T follicular helper cell (primary cell): ENCODE data around the gene THBS3.
A peak's percentile ranks its signal among the peaks of the same experiment; 100 is the strongest.
"Not testable (repeated sequence)": the region's sequence is repeated elsewhere in the genome, so short reads cannot be mapped to it uniquely, and the experiment has no call there.

Experiments
- DNase-seq: peaks from one replicate; pipeline ENCODE4 v3.0.0-alpha.2; 2020; ENCODE audit warnings: low read depth

The THBS3 gene

DNA sequence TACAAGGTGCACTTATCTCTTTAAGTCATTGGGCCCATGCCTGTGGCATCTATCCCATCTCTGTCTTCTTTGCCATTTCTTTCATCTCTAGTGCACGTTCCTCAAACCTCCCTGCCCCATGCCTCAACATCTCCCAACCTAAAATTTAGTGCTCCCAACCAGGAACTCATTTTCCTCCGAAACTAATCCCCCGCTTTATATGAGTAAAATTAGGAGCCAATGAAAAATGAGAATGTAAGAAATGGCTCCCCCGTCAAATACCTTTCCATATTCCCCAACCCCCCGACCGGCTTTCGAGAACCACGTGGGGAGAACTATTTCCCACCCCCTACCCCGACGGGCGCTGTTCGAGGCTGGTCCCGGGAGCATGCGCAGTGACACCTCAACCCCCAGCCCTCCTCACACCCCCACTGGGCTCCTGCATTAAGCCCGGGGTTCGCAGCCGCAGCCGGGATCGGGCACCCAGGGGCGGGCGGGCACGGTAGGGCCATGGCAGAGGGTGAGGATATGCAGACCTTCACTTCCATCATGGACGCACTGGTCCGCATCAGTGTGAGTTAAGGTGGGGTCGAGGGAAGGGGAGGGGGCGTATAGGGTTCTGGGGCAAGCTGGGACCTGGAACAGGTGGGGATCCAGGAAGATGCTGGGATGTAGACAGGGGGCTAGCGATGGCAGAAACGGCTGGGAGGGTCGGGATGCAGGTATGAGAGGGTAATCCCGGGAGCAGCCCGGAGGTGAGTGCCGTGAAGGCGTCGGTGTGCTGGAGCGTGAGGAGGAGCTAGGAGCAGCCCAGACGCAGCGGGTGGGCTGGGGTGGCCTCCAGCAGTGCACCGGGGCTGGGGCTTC, 34.0 kb downstream of the THBS3 start, which contains the start of gene TRIM46:
TSS of gene TRIM46 (plus strand) at position 372 of the 846 bp plus-strand sequence. CDS start at position 490, 118 bp downstream.
- peak; percentile 48 for DNase-seq

DNA sequence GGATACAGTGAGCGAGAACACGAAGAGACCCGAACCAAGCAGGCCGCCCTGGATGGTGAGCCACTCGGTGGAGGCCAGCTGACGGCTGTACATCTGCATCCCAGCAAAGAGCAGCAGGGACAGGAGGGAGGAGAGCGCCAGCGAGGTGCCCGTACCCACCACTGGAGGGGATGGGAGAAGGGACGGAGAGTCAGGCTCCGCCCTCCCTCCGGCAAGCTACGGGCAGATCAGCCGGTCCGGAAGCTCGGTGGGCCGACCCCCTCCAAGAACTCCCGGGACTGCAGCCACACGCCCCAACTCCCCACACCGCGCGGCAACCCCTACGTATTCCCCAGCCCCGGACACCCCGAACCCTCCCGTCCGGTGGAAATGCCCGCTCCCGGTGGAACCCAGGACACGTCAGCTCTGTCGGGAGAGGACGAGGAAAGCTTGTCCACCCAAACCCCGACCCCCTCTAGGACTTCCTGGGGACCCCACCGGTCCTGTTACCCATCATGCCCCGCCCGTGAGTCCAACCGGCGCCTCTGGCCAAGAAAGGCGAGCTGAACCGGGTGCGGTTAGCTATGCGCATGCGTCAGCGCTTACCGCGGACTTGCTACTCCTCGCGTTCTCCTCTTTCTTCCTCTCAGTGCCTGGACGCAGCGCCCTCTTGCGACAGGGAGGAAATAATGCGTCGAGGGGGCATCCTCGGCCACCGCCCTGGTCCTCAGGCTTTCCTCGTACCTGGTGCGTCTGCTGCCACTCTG, 34.8 kb downstream of the THBS3 start, which contains the start of gene KRTCAP2:
TSS of gene KRTCAP2 (minus strand) at position 573 of the 746 bp plus-strand sequence. CDS start at position 493, 80 bp downstream.
- DNase-seq = peak; percentile 88

DNA sequence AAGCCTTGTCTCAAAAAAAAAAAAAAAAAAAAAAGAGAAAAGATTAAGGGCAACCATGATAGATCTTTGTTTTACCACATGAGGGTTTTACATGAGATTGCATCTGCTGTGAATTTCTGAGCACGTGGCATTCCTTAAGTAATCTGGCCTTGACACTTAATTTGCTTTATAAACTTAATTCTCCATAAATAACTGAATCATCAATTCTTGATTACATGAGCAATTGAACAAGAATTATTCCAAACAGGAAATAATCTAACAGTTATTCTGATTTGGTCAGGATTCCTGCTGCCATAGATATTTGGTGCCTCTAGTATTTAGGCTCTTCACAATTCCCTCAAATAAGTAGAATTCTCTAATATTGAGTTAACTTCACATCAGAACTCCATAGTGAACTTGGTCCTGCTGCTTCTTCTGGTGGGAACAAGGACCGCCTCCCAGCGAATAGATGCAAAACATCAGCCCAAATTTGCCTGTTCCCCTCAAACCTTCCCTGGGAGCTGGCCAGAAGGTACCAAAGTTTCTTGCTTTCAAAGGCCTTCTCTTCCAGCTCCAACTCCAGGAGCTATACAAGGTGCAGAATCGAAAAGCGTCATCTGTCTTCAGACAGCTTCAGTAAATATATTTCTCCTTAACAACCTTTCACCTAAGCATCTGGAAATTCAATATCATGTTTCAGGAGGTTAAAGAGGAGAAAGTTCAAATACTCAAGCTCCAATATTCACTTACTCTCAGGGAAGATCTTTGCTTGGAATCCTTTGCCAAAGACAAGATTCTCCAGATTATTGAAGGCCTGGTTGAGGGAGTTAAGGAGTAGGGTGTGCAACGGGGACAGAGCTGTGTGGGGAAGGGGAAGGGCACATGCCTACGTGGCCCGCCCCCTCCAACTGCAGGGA, 35.6 kb downstream of the THBS3 start:
- no peak for DNase-seq

GRCh38 chr1:155170806-155171205, 36.9 kb downstream of the THBS3 start:
- DNase-seq = no peak

GRCh38 chr1:155170101-155170785, 37.5 kb downstream of the THBS3 start:
- no peak for DNase-seq

DNA sequence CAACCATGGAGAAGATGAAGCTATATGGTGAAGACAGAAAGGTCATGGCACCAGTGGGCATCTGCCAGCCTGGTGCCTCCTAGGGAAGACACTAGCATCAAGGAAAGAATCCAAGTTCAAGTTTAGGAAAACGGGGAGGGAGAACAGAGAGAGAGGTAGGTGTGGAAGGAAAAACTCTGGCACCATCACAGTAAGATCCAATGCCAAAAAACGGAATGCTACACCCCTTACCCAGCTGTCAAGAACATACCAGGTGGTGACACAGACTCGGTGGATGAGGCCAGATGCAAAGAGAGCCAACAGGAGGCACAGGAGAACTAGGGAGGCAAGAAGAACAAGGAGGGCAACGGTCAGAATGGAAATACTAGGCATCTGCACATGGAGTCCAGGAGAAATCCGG, 38.2 kb downstream of the THBS3 start:
- no peak for DNase-seq

DNA sequence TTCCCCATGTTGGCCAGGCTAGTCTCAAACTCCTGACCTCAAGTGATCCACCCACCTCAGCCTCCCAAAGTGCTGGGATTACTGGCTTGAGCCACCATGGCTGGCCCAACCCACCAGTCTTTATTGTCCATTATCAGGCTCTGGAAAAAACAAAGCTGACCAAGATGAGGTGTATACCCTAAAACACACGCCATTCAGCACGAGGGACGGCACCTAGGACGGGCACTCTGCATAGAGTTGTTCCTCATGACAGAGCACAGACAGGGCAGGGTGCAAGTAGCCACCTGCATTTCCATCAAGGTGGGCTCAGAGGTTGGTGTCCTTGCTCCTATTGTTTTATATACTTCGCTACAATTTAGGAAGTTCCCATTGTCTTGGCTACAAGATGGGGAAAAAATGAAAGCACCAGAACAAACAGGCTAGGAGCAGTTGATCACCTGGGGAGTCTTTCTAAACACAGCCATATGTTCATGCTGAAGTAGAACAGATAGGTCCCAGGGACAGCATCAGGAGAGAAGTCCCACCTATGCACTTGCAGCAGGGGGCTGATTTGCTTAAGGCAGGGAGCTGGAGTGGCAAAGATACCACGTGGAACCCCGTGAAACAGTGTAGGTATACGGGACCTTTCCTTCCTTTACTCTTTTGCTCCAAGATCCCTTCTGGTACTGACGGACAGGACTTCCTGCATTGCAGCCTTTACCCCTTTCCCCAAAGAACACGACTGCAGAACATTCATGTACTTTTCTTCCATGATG, 39.1 kb downstream of the THBS3 start:
- DNase-seq = no peak

DNA sequence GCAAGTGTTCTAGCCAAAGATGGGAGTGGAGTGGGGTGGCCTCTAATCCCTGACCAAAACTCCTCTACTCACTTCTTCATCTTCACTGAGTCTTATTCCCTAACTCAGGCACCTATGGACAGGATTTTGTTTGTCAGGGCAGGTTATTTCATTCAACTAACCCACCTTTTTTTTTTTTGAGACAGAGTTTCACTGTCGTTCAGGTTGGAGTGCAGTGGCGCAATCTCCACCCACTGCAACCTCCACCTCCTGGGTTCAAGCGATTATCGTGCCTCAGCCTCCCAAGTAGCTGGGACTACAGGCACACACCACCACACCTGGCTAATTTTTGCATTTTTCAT, 39.6 kb downstream of the THBS3 start:
- DNase-seq = not testable (repeated sequence)

GRCh38 chr1:155167166-155168104, 40.3 kb downstream of the THBS3 start:
- peak; percentile 77 for DNase-seq

GRCh38 chr1:155166471-155167165, 41.1 kb downstream of the THBS3 start:
- no peak for DNase-seq

DNA sequence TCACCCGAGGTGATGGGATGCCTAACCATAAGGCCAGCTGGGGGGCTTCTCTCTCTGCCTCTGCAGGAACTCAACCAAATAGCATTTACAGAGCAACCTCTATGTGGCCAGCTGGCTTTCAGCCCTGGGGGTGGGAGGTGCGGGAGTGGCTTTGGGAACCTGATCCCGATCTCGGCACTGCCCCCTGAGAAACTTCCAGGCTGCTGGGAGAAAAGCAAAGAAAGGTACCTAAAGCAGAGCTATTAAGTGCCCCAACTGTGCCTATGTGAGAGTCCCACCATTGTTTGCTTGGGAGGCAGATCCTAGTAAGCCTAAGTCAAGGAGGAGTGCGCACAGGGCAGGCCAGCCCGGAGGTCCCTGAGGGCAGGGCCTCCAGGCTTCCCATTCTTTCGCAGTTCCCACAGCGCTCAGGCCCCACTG, 41.6 kb downstream of the THBS3 start:
- DNase-seq = no peak

GRCh38 chr1:155164625-155165024, 43.1 kb downstream of the THBS3 start:
- not testable (repeated sequence) for DNase-seq

- not testable (repeated sequence) for DNase-seq
Observed at GRCh38 chr1:155163785-155164184, 43.9 kb downstream of the THBS3 start.

DNA sequence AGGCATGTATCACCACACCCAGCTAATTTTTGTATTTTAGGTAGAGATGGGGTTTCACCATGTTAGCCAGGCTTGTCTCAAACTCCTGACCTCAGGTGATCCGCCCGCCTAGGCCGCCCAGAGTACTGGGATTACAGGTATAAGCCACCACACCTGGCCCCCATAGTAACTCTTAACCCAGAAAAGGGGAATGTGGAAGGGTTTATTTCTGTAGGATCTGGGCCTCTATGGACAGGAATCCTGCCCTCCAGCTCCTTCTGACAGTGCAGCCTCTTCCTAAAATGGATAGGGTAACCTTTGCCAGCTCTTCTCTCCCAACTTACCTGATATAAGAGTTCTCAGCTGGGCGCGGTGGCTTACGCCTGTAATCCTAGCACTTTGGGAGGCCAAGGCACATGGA, 45.1 kb downstream of the THBS3 start:
- DNase-seq = not testable (repeated sequence)

DNA sequence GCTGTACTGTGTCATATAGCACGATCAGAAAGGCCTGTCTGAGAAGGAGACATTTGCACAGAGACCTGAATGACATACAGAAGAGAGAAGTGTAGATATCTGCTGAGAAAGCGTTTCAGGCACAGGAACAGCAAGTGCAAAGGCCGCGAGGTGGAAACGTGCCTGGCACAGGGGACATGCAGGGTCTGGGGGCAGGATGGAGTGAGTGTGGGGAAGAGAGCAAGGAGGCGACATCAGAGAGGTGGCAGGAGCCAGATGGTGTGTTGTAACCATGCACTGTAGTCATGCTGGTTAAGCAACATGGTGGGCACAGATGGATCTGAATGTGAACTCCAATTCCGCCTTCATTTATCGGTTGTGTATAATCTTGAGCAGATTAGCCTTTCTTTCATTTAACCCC, 47.6 kb downstream of the THBS3 start:
- DNase-seq = no peak

DNA sequence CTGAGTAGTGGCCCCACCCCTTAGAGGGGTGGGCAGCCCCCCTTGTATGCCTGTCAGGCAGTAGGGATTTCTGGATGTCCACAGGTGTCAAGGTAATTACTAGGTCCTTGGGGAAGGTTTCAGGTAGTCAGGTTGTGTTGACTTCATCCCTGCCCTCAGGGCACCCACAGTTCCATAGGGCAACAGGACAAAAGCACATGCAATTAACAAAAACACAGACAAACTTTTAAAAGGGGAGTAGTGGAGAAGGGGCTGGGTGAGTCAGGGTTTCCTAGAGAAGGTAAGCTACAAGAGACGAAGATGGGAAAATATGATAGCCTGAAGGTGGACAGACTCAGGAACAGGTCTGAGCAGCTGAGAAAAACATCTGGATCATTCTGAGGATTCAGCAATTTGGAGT, 48.7 kb downstream of the THBS3 start:
- DNase-seq = no peak

DNA sequence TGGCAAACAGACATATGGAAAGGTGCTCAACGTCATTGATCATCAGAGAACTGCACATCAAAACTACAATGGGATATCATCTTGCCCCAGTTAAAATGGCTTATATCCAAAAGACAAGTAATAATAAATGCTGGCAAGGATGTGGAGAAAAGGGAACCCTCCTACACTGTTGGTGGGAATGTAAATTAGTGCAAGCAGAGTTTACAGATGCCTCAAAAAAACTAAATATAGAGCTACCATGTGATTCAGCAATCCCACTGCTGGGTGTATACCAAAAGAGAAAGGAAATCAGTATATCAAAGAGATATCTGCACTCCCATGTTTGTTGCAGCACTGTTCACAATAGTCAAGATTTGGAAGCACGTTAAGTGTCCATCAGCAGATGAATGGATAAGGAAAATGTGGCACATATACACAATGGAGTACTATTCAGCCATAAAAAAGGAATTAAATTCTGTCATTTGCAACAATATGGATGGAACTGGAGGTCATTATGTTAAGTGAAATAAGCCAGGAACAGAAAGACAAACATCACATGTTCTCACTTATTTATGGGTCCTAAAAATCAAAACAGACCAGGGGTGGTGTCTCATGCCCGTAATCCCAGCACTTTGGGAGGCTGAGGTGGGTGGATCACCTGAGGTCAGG, 51.6 kb downstream of the THBS3 start:
- DNase-seq = not testable (repeated sequence)
